SK-N-SH (cell line): ENCODE data around the gene DDX54. TPM values are rescaled to one million over a fixed set of nuclear protein-coding genes. Genes with fewer than 3 reads are reported as not detected.

Experiments
- CTCF ChIA-PET: fragments of 300-600, 350-600 bp; formaldehyde crosslinking; extraction: SDS; loops from one replicate; lab custom pipeline; 2021; lab: Yijun Ruan, JAX
- POLR2A ChIA-PET: fragments of 350-600 bp; sonication (Branson Sonifier 250); formaldehyde crosslinking; extraction: SDS; loops from one replicate; lab custom pipeline; 2020; ENCODE audit warnings: antibody characterized with exemption, inconsistent platforms; lab: Yijun Ruan, JAX
- DNase-seq: peaks from one replicate; pipeline ENCODE4 v3.0.0; 2012
- H2AFZ ChIP-seq: fragments of 200-600 bp; sonication (generic); 2 replicates; pipeline ENCODE4 v1.8.1; 2016; ENCODE audit warnings: antibody characterized with exemption, mild to moderate bottlenecking, low read depth
- H3F3A ChIP-seq: fragments of 200-600 bp; sonication (generic); replicated peaks from 2 replicates; pipeline ENCODE3; 2016; ENCODE audit warnings: antibody characterized with exemption, mild to moderate bottlenecking; ENCODE audit not compliant: insufficient read depth
- H3K27ac ChIP-seq, 2 experiments: fragments of 200-500 bp in 1 of 2; fragments of 200-600 bp in 1 of 2; sonication (Bioruptor generic) in 1 of 2; sonication (generic), shearing (Covaris generic) in 1 of 2; 2 replicates each; pipeline versions ENCODE4 v1.5.1 to v1.6.1; 2014 to 2016; ENCODE audit warnings: low read depth in 2 of 2, inconsistent platforms in 1 of 2, low read length in 1 of 2, mild to moderate bottlenecking in 1 of 2, mixed read lengths in 1 of 2
- H3K27me3 ChIP-seq: fragments of 200-600 bp; sonication (generic), shearing (Covaris generic); 2 replicates; pipeline ENCODE4 v1.6.1; 2016; ENCODE audit warnings: mixed run types; ENCODE audit not compliant: insufficient read depth
- H3K36me3 ChIP-seq, 2 experiments: fragments of 200-500 bp in 1 of 2; fragments of 200-600 bp in 1 of 2; sonication (Bioruptor generic) in 1 of 2; sonication (generic) in 1 of 2; replicated peaks in 1 of 2; 2 replicates each; pipeline versions ENCODE3 to v1.5.1; 2014 to 2016; ENCODE audit warnings: low read length in 1 of 2, mild to moderate bottlenecking in 1 of 2; ENCODE audit not compliant: insufficient read depth in 2 of 2, control insufficient read depth in 1 of 2
- H3K4me1 ChIP-seq, 2 experiments: fragments of 200-500 bp in 1 of 2; fragments of 200-600 bp in 1 of 2; sonication (Bioruptor generic) in 1 of 2; sonication (generic), shearing (Covaris generic) in 1 of 2; 2 replicates each; pipeline versions ENCODE4 v1.5.1 to v1.6.1; 2014 to 2016; ENCODE audit warnings: low read depth in 1 of 2, low read length in 1 of 2, mixed run types in 1 of 2; ENCODE audit not compliant: insufficient read depth in 2 of 2, control insufficient read depth in 1 of 2
- H3K4me2 ChIP-seq: fragments of 200-600 bp; sonication (generic), shearing (Covaris generic); 2 replicates; pipeline ENCODE4 v1.6.1; 2017; ENCODE audit warnings: mixed run types
- H3K4me3 ChIP-seq, 2 experiments: fragments of 200-500 bp in 1 of 2; fragments of 200-600 bp in 1 of 2; sonication (Bioruptor generic) in 1 of 2; sonication (generic), shearing (Covaris generic) in 1 of 2; 2 replicates each; pipeline versions ENCODE4 v1.5.1 to v1.8.1; 2014 to 2016; ENCODE audit warnings: low read depth in 2 of 2, inconsistent platforms in 1 of 2, low read length in 1 of 2, mild to moderate bottlenecking in 1 of 2, mixed read lengths in 1 of 2, moderate library complexity in 1 of 2
- H3K79me2 ChIP-seq: fragments of 200-600 bp; sonication (generic); 2 replicates; pipeline ENCODE4 v1.8.1; 2017; ENCODE audit warnings: mild to moderate bottlenecking; ENCODE audit not compliant: insufficient read depth
- H3K9ac ChIP-seq: fragments of 200-600 bp; sonication (generic); 2 replicates; pipeline ENCODE4 v1.6.1; 2017; ENCODE audit warnings: mixed run types
- H3K9me2 ChIP-seq: fragments of 200-600 bp; sonication (generic); 2 replicates; pipeline ENCODE4 v1.6.1; 2017; ENCODE audit warnings: mixed run types
- H3K9me3 ChIP-seq: fragments of 200-600 bp; sonication (generic); 2 replicates; pipeline ENCODE4 v1.6.1; 2017; ENCODE audit warnings: mixed run types, mild to moderate bottlenecking, moderate library complexity
- H4K20me1 ChIP-seq: fragments of 200-600 bp; sonication (generic); 2 replicates; pipeline ENCODE4 v1.6.1; 2017; ENCODE audit warnings: mild to moderate bottlenecking, mixed run types; ENCODE audit not compliant: insufficient read depth
- EP300 ChIP-seq, 2 experiments: IDR thresholded peaks; 2 replicates each; pipeline versions ENCODE4 v1.4.0 to v1.6.1; 2012; ENCODE audit warnings: borderline replicate concordance in 1 of 2, low read depth in 1 of 2, low read length in 1 of 2
- EZH2phosphoT487 ChIP-seq: fragments of 200-600 bp; sonication (generic); IDR thresholded peaks from 2 replicates; pipeline ENCODE4 v1.6.1; 2017; ENCODE audit warnings: low read depth, mixed run types, mild to moderate bottlenecking, antibody characterized with exemption, moderate library complexity, borderline replicate concordance
- FOSL2 ChIP-seq: IDR thresholded peaks from 2 replicates; pipeline ENCODE4 v1.4.0; 2012; ENCODE audit warnings: low read depth, mild to moderate bottlenecking, moderate library complexity, borderline replicate concordance
- MXI1 ChIP-seq: IDR thresholded peaks from 2 replicates; pipeline ENCODE4 v1.6.1; 2012; ENCODE audit warnings: mild to moderate bottlenecking, low read depth, low read length, improper control_type of control experiment
- NFIC ChIP-seq: IDR thresholded peaks from 2 replicates; pipeline ENCODE4 v1.4.0; 2012; ENCODE audit warnings: borderline replicate concordance
- NRF1 ChIP-seq: IDR thresholded peaks from 2 replicates; pipeline ENCODE4 v1.6.1; 2012; ENCODE audit warnings: low read depth, mild to moderate bottlenecking, low read length
- PBX3 ChIP-seq: IDR thresholded peaks from 2 replicates; pipeline ENCODE4; 2012
- RXRA ChIP-seq: IDR thresholded peaks from 2 replicates; pipeline ENCODE4 v1.4.0; 2012; ENCODE audit warnings: low read depth, mild to moderate bottlenecking, borderline replicate concordance
- TCF12 ChIP-seq: IDR thresholded peaks from 2 replicates; pipeline ENCODE4 v1.4.0; 2012
- USF1 ChIP-seq: IDR thresholded peaks from 2 replicates; pipeline ENCODE4 v1.4.0; 2012; ENCODE audit warnings: low read depth, borderline replicate concordance
- USF2 ChIP-seq: fragments of 150-350 bp; IDR thresholded peaks from 2 replicates; pipeline ENCODE4 v1.6.1; 2017; ENCODE audit warnings: antibody characterized with exemption, low read length, low read depth, borderline replicate concordance
- WGBS: methylation state at CpG from one replicate; pipeline ENCODE4 v1.1.6; 2017; ENCODE audit warnings: low lambda C conversion rate; 5-methylcytosine and 5-hydroxymethylcytosine counted together
- polyA plus RNA-seq, 3 experiments: library from polyadenylated mRNA; depleted of rRNA; stranded (reverse); fragments of >200 nt; gene quantifications; 2 replicates each; pipeline ENCODE4 v1.2.3, GENCODE V29; 2012

Gene DDX54
- polyA plus RNA-seq, 1 of the 3 experiments (the other 2 are of a cell fraction), result 69.9 TPM

GRCh38 chr12:113146999-113147398 lies 38.3 kb downstream of the DDX54 start:
- Histone ChIP-seq H3K4me2 (no peak overlapping the region), H3F3A (no peaks in the 10 kb centered on the region), H2AFZ (no peak overlapping the region), H3K9me3 (0 out of 2 replicates have a peak, but pooled peaks cover 5% of the 10 kb centered on the region), H3K27ac (no peak overlapping the region), H3K4me3 (no peak overlapping the region), H4K20me1 (no peaks in the 10 kb centered on the region), H3K27me3 (peaks cover 2% of the 10 kb centered on the region), H3K9me2 (no peaks in the 10 kb centered on the region), H3K9ac (no peak overlapping the region), H3K4me1 (peaks cover 5 to 6% of the 10 kb centered on the region in 2 experiments; a peak in 2 of 4 replicates), H3K79me2 (no peaks in the 10 kb centered on the region), H3K36me3 (no peaks in the 10 kb centered on the region)
- TF ChIP-seq USF2 (no peak), PBX3 (no peak), EP300 (IDR thresholded peaks at IDR 0.05; ENCODE audit: borderline replicate concordance in 1 of 2, low read depth in 1 of 2, low read length in 1 of 2) (no peak), FOSL2 (no peak), NFIC (no peak), TCF12 (no peak), NRF1 (no peak)
- ChIA-PET POLR2A (no interaction called here), CTCF (interaction anchor here (1.3 kb wide), 3 partner anchors 8 to 98 kb away, joined by 4 to 5 read pairs (median 5); partner anchors contain the start of gene RASAL1)
- DNase-seq, result no peak
- 61% methylated on average over 2 of the region's 2 CpGs for WGBS

- DNase-seq, result no peak
- Histone ChIP-seq H3K36me3 (no peaks in the 10 kb centered on the region), H3K9me2 (no peaks in the 10 kb centered on the region), H3K9ac (no peak overlapping the region), H3K79me2 (no peaks in the 10 kb centered on the region), H4K20me1 (no peaks in the 10 kb centered on the region), H3K27me3 (no peaks in the 10 kb centered on the region), H3K9me3 (0 out of 2 replicates have a peak, but pooled peaks cover 5% of the 10 kb centered on the region), H2AFZ (no peak overlapping the region), H3K4me1 (peaks cover 5 to 6% of the 10 kb centered on the region in 2 experiments; a peak in 2 of 4 replicates), H3K4me2 (no peak overlapping the region), H3K27ac (no peak overlapping the region), H3F3A (no peaks in the 10 kb centered on the region), H3K4me3 (no peak overlapping the region)
- ChIA-PET CTCF (interaction anchor here (0.7 to 1.3 kb wide), 2 partner anchors 10 to 97 kb away, joined by 4 read pairs; partner anchors contain the start of gene RASAL1), POLR2A (no interaction called here)
- TF ChIP-seq TCF12, result no peak
- no peak for TF ChIP-seq EP300 (IDR thresholded peaks at IDR 0.05; ENCODE audit: borderline replicate concordance in 1 of 2, low read depth in 1 of 2, low read length in 1 of 2)
- TF ChIP-seq RXRA, result no peak
- TF ChIP-seq EZH2phosphoT487, result no peak
- TF ChIP-seq MXI1, result no peak
- TF ChIP-seq USF1, result no peak
- TF ChIP-seq PBX3, result no peak
- TF ChIP-seq FOSL2, result no peak
- 82% methylated on average over 12 of the region's 12 CpGs for WGBS
Observed at GRCh38 chr12:113145720-113146551, 39.3 kb downstream of the DDX54 start.
